PC-9 (cell line): ENCODE measurements around the gene NCBP2.

Experiments used
- EZH2 ChIP-seq: fragments of 200-600 bp; sonication (generic); IDR thresholded peaks from 2 replicates; pipeline ENCODE4 v1.8.0; 2017; ENCODE audit warnings: antibody characterized with exemption, low read depth
- TF ChIP-seq, protein P1 (sequence below): fragments of 200-600 bp; sonication (generic); conservative IDR thresholded peaks from 2 replicates; pipeline ENCODE4 v1.6.1; 2017; ENCODE audit warnings: mixed run types, antibody characterized with exemption, mild to moderate bottlenecking, moderate library complexity

- TF ChIP-seq, protein P1, sequence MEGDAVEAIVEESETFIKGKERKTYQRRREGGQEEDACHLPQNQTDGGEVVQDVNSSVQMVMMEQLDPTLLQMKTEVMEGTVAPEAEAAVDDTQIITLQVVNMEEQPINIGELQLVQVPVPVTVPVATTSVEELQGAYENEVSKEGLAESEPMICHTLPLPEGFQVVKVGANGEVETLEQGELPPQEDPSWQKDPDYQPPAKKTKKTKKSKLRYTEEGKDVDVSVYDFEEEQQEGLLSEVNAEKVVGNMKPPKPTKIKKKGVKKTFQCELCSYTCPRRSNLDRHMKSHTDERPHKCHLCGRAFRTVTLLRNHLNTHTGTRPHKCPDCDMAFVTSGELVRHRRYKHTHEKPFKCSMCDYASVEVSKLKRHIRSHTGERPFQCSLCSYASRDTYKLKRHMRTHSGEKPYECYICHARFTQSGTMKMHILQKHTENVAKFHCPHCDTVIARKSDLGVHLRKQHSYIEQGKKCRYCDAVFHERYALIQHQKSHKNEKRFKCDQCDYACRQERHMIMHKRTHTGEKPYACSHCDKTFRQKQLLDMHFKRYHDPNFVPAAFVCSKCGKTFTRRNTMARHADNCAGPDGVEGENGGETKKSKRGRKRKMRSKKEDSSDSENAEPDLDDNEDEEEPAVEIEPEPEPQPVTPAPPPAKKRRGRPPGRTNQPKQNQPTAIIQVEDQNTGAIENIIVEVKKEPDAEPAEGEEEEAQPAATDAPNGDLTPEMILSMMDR, result no peak
- no peak for TF ChIP-seq EZH2
Measured at GRCh38 chr3:196981657-196982056, 39.3 kb upstream of the NCBP2 start.
